Measurements from ENCODE around the gene CLSTN3.
"Not testable (repeated sequence)": the region's sequence is repeated elsewhere in the genome, so short reads cannot be mapped to it uniquely, and the experiment has no call there.

Gene CLSTN3

GRCh38 chr12:7154042-7154441 lies 23.9 kb downstream of the CLSTN3 start:
- DNase-seq = no peak

- DNase-seq = no peak
Measured at GRCh38 chr12:7154901-7155470, 24.8 kb downstream of the CLSTN3 start.

- no peak for DNase-seq
Measured at GRCh38 chr12:7155471-7156034, 25.4 kb downstream of the CLSTN3 start.

GRCh38 chr12:7156259-7157197 lies 26.4 kb downstream of the CLSTN3 start:
- DNase-seq = no peak

GRCh38 chr12:7157391-7157790 lies 27.2 kb downstream of the CLSTN3 start:
- no peak for DNase-seq

- DNase-seq = no peak
Measured at GRCh38 chr12:7158781-7159609, 28.8 kb downstream of the CLSTN3 start.

- DNase-seq = no peak
Measured at GRCh38 chr12:7160183-7160582, 30.0 kb downstream of the CLSTN3 start.

- no peak for DNase-seq
Measured at GRCh38 chr12:7161327-7161726, 31.2 kb downstream of the CLSTN3 start.

- DNase-seq = no peak
Measured at GRCh38 chr12:7161811-7162210, 31.6 kb downstream of the CLSTN3 start.

GRCh38 chr12:7162691-7163114 lies 32.5 kb downstream of the CLSTN3 start:
- peak in 1 of 2 experiments; percentile 25 for DNase-seq

- no peak for DNase-seq
Measured at GRCh38 chr12:7169951-7170350, 39.8 kb downstream of the CLSTN3 start.

- no peak for DNase-seq
Measured at GRCh38 chr12:7171854-7172253, 41.7 kb downstream of the CLSTN3 start.

GRCh38 chr12:7175493-7175892 lies 45.3 kb downstream of the CLSTN3 start:
- no peak for DNase-seq

GRCh38 chr12:7176595-7176994 lies 46.4 kb downstream of the CLSTN3 start:
- no peak for DNase-seq

- DNase-seq = no peak
Measured at GRCh38 chr12:7178481-7178880, 48.3 kb downstream of the CLSTN3 start.

GRCh38 chr12:7180685-7181084 lies 50.5 kb downstream of the CLSTN3 start:
- DNase-seq = no peak

GRCh38 chr12:7186058-7186457 lies 55.9 kb downstream of the CLSTN3 start:
- not testable (repeated sequence) for DNase-seq

GRCh38 chr12:7188562-7189397 lies 58.6 kb downstream of the CLSTN3 start:
- peak; percentile 27 to 67 for DNase-seq

- peak; percentile 84 to 94 for DNase-seq
Measured at GRCh38 chr12:7189398-7190267, 59.5 kb downstream of the CLSTN3 start, which contains the start of gene PEX5. TSS of gene PEX5 (plus strand) at chr12:7189686. CDS start at chr12:7190378, 692 bp downstream.

GRCh38 chr12:7190268-7191055 lies 60.3 kb downstream of the CLSTN3 start:
- DNase-seq = peak in 1 of 2 experiments; percentile 36
